ENCODE results near the gene NDUFV2.

NDUFV2 gene

DNA sequence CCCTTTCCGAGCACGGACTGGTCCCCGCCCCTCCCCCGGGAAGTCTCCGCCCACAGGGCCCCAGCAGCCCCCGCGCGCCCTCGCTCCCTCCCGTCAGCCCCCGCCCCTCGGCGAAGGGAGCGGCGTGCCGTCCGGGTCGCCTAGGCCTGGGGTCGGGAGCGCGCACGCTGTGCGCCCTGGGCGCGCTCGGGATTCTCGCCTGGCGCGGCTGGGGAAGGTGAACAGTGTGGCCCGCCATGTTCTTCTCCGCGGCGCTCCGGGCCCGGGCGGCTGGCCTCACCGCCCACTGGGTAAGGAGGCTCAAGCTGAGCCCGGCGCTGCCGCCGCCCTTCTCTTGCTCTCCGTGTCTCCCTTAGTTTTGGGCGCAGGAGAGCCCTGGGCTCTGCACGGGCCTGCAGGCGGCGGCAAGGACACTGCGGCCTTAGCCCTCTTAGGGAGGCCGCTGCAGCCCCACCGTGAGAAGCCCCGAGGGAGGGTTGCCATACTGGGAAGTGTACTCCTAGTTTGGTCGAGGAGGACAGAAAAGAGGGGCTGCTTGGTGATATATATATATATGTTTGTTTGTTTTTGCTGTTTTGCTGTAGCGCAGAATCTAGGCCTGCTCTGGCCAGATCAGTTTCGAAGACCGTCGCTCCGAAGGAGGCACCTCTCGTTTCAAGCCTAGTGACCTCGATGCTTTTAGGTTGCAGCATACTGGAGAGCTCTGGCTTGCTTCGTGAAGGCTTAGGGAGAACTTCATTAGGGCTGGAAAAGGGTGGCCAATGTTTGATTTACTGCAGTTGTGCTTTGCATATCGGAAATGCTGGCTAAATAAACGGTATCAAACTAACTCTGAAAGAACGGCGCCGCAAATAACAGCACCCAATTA lies at the start of gene NDUFV2:
TSS of gene NDUFV2 (plus strand) at position 192 of the 868 bp plus-strand sequence. CDS start at position 237, 45 bp downstream.
- peak within 1 kb of the TSS; percentile 65 for H3K4me3 ChIP-seq (ENCODE audit: control insufficient read depth, low read depth, low read length)
- no peak for TF ChIP-seq CTCF (IDR thresholded peaks at IDR 0.05; ENCODE audit: control insufficient read depth, insufficient read depth, low read depth, low read length, missing control alignments)
- peak; percentile 63 for DNase-seq (ENCODE audit: low read depth)

GRCh38 chr18:9053814-9054213 lies 48.7 kb upstream of the NDUFV2 start:
- no peak for TF ChIP-seq CTCF (IDR thresholded peaks at IDR 0.05; ENCODE audit: control insufficient read depth, insufficient read depth, low read depth, low read length, missing control alignments)
- H3K4me3 ChIP-seq (ENCODE audit: control insufficient read depth, low read depth, low read length) = no peak overlapping the region
- DNase-seq (ENCODE audit: low read depth) = no peak

- no peak overlapping the region for H3K4me3 ChIP-seq (ENCODE audit: control insufficient read depth, low read depth, low read length)
- peak; percentile 79 for DNase-seq (ENCODE audit: low read depth)
- no peak for TF ChIP-seq CTCF (IDR thresholded peaks at IDR 0.05; ENCODE audit: control insufficient read depth, insufficient read depth, low read depth, low read length, missing control alignments)
Observed at GRCh38 chr18:9055185-9055584, 47.3 kb upstream of the NDUFV2 start.

DNA sequence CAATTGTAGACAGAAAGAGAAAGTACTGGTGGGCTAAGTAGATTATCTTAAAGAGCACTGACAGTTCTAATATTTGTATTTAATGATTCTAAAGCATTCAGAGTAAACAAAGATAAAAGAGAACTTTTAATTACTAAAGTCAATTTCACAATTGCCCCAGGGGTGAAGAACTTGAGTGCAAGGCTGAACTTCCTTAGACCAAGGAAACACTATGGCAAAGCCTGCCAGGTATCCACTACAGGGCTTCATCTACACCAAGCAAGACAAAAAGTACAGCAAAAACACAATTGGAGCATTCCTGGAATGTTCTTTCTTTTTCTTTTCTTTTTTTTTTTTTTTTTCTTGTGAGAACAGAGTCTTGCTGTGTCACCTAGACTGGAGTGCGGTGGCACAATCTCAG lies 46.9 kb upstream of the NDUFV2 start:
- H3K4me3 ChIP-seq (ENCODE audit: control insufficient read depth, low read depth, low read length) = no peak overlapping the region
- no peak for TF ChIP-seq CTCF (IDR thresholded peaks at IDR 0.05; ENCODE audit: control insufficient read depth, insufficient read depth, low read depth, low read length, missing control alignments)
- DNase-seq (ENCODE audit: low read depth) = no peak

DNA sequence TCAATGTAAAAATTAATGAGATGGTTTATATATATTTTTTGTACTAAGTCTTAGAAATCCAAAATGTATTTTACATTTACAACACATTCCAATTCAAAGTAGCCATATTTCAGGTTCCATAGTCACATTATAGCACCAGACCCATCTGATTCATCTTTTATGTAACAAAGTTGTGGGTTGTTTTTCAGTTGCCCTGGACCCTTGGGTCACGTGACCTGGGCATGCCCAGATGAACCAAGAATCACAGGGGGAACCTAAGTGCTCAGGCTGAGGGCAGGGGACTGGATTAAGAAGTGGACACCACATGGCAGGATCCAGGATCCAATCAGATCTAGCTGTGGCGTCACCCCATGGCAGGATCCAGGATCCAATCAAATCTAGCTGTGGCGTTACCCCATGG lies 44.9 kb upstream of the NDUFV2 start:
- no peak for DNase-seq (ENCODE audit: low read depth)
- no peak overlapping the region for H3K4me3 ChIP-seq (ENCODE audit: control insufficient read depth, low read depth, low read length)
- no peak for TF ChIP-seq CTCF (IDR thresholded peaks at IDR 0.05; ENCODE audit: control insufficient read depth, insufficient read depth, low read depth, low read length, missing control alignments)

- peak; percentile 20 for DNase-seq (ENCODE audit: low read depth)
- no peak for TF ChIP-seq CTCF (IDR thresholded peaks at IDR 0.05; ENCODE audit: control insufficient read depth, insufficient read depth, low read depth, low read length, missing control alignments)
- H3K4me3 ChIP-seq (ENCODE audit: control insufficient read depth, low read depth, low read length) = no peak overlapping the region
Observed at GRCh38 chr18:9058406-9058805, 44.1 kb upstream of the NDUFV2 start.

Data from AG09309 (cell line).